ENCODE results near the gene PPFIA1. TPM values are rescaled to one million over a fixed set of nuclear protein-coding genes. Genes with fewer than 3 reads are reported as not detected.
A peak's percentile ranks its signal among the peaks of the same experiment; 100 is the strongest.

PPFIA1 gene
- total and polyA plus RNA-seq, 10 of the 15 experiments (the other 5 are each of a cell fraction or from before 2014, with no cell fraction given): 5.2 to 26.2 (median 15.8) TPM

DNA sequence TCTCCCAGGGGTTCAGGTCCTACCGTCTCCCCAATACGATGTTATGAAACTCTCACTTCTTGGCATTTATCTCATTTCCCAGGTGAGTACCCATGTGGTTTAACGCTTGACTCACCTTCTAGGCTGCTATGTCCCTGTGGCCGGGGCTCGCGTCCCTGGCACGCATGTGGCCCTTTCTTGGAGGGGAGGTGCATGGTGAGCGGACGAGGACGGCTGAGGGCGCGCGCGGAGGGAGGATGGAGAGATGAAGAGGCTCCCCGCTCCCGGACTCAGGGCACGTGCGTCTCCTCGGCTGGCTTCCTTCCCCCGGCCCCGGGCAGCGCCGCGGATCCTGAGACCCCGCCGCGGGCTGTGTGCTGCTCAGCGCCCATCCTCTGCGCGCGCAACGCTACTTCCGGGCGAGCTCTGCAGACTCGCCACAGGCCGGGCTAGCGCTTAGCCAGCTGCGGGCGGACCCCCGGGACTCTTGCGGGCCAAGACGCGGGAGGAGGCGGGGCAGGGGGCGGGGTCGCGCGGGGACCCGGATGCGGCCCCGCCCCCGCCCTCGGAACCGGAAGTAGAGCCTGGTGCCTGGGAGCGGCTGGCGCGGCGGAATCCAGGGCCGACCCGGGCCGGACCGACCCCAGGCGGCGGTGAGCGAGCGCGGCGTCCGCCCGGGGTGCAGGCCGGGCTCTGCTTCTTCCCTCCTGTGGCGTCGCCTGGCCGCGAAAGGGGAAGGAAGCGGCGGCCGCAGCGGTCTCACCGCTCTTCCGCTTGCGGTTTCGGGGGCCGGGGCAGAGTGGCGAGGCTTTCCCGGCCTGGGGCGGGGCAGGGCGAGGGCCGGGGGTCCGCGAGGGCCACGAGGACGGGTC, 127.7 kb downstream of the PPFIA1 start, which contains the start of gene CTTN (continued):
- TF ChIP-seq POLR2AphosphoS2 (IDR thresholded peaks at IDR 0.05; ENCODE audit: low read depth, low read length) (no peak), ZBTB11 (CRISPR knock-in tag; IDR thresholded peaks at IDR 0.05) (no peak), RCOR1 (conservative IDR thresholded peaks at IDR 0.05; ENCODE audit: low read depth, low read length) (no peak), SMAD5 (IDR thresholded peaks at IDR 0.05; ENCODE audit: low read depth) (no peak), HDAC6 (IDR thresholded peaks at IDR 0.05; ENCODE audit: unreplicated experiment) (no peak), ZZZ3 (IDR thresholded peaks at IDR 0.05; ENCODE audit: control insufficient read depth, insufficient read length, low read depth) (no peak), MEF2B (IDR thresholded peaks at IDR 0.05; ENCODE audit: partially characterized antibody, poor library complexity, severe bottlenecking) (peak; percentile 52), NR2C1 (IDR thresholded peaks at IDR 0.05) (peak; percentile 75), MYC (IDR thresholded peaks at IDR 0.05; ENCODE audit: insufficient read depth, insufficient read length, insufficient replicate concordance, low read length, severe bottlenecking) (no peak), RAD51 (IDR thresholded peaks at IDR 0.05) (no peak), CREB1 (IDR thresholded peaks at IDR 0.05; ENCODE audit: low read depth) (no peak; the same call in 1 of the 2 replicates), ZBTB40 (IDR thresholded peaks at IDR 0.05; ENCODE audit: borderline replicate concordance) (no peak), NR2C2 (IDR thresholded peaks at IDR 0.05; ENCODE audit: borderline replicate concordance, control insufficient read depth, insufficient read length, low read depth) (no peak), STAT3 (IDR thresholded peaks at IDR 0.05; ENCODE audit: low read depth, low read length) (no peak)
- TF ChIP-seq, protein P1, sequence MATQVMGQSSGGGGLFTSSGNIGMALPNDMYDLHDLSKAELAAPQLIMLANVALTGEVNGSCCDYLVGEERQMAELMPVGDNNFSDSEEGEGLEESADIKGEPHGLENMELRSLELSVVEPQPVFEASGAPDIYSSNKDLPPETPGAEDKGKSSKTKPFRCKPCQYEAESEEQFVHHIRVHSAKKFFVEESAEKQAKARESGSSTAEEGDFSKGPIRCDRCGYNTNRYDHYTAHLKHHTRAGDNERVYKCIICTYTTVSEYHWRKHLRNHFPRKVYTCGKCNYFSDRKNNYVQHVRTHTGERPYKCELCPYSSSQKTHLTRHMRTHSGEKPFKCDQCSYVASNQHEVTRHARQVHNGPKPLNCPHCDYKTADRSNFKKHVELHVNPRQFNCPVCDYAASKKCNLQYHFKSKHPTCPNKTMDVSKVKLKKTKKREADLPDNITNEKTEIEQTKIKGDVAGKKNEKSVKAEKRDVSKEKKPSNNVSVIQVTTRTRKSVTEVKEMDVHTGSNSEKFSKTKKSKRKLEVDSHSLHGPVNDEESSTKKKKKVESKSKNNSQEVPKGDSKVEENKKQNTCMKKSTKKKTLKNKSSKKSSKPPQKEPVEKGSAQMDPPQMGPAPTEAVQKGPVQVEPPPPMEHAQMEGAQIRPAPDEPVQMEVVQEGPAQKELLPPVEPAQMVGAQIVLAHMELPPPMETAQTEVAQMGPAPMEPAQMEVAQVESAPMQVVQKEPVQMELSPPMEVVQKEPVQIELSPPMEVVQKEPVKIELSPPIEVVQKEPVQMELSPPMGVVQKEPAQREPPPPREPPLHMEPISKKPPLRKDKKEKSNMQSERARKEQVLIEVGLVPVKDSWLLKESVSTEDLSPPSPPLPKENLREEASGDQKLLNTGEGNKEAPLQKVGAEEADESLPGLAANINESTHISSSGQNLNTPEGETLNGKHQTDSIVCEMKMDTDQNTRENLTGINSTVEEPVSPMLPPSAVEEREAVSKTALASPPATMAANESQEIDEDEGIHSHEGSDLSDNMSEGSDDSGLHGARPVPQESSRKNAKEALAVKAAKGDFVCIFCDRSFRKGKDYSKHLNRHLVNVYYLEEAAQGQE (IDR thresholded peaks at IDR 0.05; ENCODE audit: low read depth, low read length): no peak
- TF ChIP-seq, protein P2, sequence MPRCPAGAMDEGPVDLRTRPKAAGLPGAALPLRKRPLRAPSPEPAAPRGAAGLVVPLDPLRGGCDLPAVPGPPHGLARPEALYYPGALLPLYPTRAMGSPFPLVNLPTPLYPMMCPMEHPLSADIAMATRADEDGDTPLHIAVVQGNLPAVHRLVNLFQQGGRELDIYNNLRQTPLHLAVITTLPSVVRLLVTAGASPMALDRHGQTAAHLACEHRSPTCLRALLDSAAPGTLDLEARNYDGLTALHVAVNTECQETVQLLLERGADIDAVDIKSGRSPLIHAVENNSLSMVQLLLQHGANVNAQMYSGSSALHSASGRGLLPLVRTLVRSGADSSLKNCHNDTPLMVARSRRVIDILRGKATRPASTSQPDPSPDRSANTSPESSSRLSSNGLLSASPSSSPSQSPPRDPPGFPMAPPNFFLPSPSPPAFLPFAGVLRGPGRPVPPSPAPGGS (IDR thresholded peaks at IDR 0.05; ENCODE audit: borderline replicate concordance, insufficient read depth, low read depth, low read length, poor library complexity, severe bottlenecking): no peak

Measured in GM12878 (cell line).